CD8-positive, alpha-beta memory T cell (primary cell): Measurements from ENCODE around the gene PTPRE. TPM values are rescaled to one million over a fixed set of nuclear protein-coding genes. Genes with fewer than 3 reads are reported as not detected.
A peak's percentile ranks its signal among the peaks of the same experiment; 100 is the strongest.

Experiments
- CTCF ChIA-PET: fragments of 350-600 bp; sonication (Branson Sonifier 250); formaldehyde crosslinking; loops from one replicate; lab custom pipeline; 2021; ENCODE audit warnings: antibody characterized with exemption; lab: Charles Lee
- POLR2A ChIA-PET: fragments of 350-600 bp; sonication (Branson Sonifier 250); formaldehyde crosslinking; loops from one replicate; lab custom pipeline; 2021; ENCODE audit warnings: antibody characterized with exemption; lab: Charles Lee
- DNase-seq, 5 donors: peaks; one replicate each; pipeline versions ENCODE4 v3.0.0 to v3.0.0-alpha.2; 2020 to 2022; ENCODE audit warnings: mixed read lengths in 1 of 5
- H3K27ac ChIP-seq: one replicate; pipeline ENCODE4 v1.7.0; 2013; ENCODE audit warnings: low read depth, mild to moderate bottlenecking, low read length, moderate library complexity
- H3K27me3 ChIP-seq: 2 replicates; pipeline ENCODE4 v1.7.0; 2013; ENCODE audit warnings: low read length, mild to moderate bottlenecking; ENCODE audit not compliant: insufficient read depth, poor library complexity, severe bottlenecking
- H3K36me3 ChIP-seq: 2 replicates; pipeline ENCODE4 v1.7.0; 2013; ENCODE audit warnings: mild to moderate bottlenecking, low read length, moderate library complexity; ENCODE audit not compliant: insufficient read depth
- H3K4me1 ChIP-seq: 2 replicates; pipeline ENCODE4 v1.7.0; 2013; ENCODE audit warnings: mild to moderate bottlenecking, low read length, moderate library complexity; ENCODE audit not compliant: insufficient read depth
- H3K4me3 ChIP-seq: 2 replicates; pipeline ENCODE4 v1.7.0; 2013; ENCODE audit warnings: mild to moderate bottlenecking, low read length
- H3K9me3 ChIP-seq: 2 replicates; pipeline ENCODE4 v1.7.0; 2013; ENCODE audit warnings: mild to moderate bottlenecking, low read length
- H3K27ac Mint-ChIP-seq, 8 donors: one replicate each; pipeline ENCODE4 v1.8.0; 2020 to 2021; ENCODE audit warnings: mixed read lengths in 8 of 8, mild to moderate bottlenecking in 6 of 8, inconsistent platforms in 3 of 8, moderate library complexity in 3 of 8
- H3K27me3 Mint-ChIP-seq, 2 donors: one replicate each; pipeline ENCODE4 v1.8.0; 2020 to 2021; ENCODE audit warnings: mixed read lengths in 2 of 2, mild to moderate bottlenecking in 1 of 2, moderate library complexity in 1 of 2
- H3K36me3 Mint-ChIP-seq, 3 donors: one replicate each; pipeline ENCODE4 v1.8.0; 2020 to 2021; ENCODE audit warnings: mixed read lengths in 3 of 3, inconsistent platforms in 1 of 3, mild to moderate bottlenecking in 1 of 3
- H3K4me1 Mint-ChIP-seq, 3 donors: one replicate each; pipeline ENCODE4 v1.8.0; 2020 to 2021; ENCODE audit warnings: mixed read lengths in 3 of 3, inconsistent platforms in 1 of 3, mild to moderate bottlenecking in 1 of 3
- H3K4me3 Mint-ChIP-seq, 7 donors: one replicate each; pipeline ENCODE4 v1.8.0; 2020 to 2021; ENCODE audit warnings: mixed read lengths in 7 of 7, mild to moderate bottlenecking in 6 of 7, moderate library complexity in 4 of 7, inconsistent platforms in 2 of 7
- H3K9me3 Mint-ChIP-seq, 5 donors: one replicate each; pipeline ENCODE4 v1.8.0; 2020 to 2022; ENCODE audit warnings: mixed read lengths in 5 of 5, mild to moderate bottlenecking in 3 of 5, moderate library complexity in 2 of 5, inconsistent platforms in 1 of 5
- polyA plus RNA-seq: library from polyadenylated mRNA; unstranded; fragments of 300-500 nt; fragmentation: Illumina TruSeq; gene quantifications from one replicate; pipeline ENCODE4 v1.2.3, GENCODE V29; 2021
- total RNA-seq, 2 experiments: library from RNA; stranded (reverse); gene quantifications; one replicate each; pipeline ENCODE4 v1.2.3, GENCODE V29; 2021

The PTPRE gene
- total and polyA plus RNA-seq, 3 experiments from 2014 or later: 25.2 to 29.5 (median 26.0) TPM

DNA sequence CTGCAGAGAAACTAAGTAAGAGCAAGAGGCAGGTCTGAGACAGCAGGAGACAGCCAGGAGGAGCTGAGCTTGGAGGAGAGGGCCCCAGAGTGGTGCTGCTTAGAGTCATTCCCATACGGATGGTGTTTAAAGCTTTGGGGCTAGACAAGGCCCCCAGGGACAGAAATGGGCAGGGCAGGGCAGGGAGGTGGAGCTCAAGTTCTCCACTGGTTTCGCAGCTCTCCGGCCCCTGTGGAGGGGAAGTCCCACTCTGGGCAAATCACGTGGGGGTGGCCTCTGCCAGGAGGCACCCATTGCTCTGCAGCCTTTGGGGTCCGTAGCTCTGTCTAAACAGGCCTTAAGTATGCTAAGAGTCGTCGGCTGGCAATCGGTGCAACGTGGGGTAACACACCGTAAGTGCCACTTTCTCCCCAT lies 1.0 kb upstream of the PTPRE start:
- CTCF ChIA-PET: interaction anchor here (1.1 to 2.2 kb wide), 4 partner anchors 106 to 164 kb away, joined by 3 to 16 read pairs (median 8); no protein-coding TSS in a partner anchor
- H3K9me3 ChIP-seq: no peaks in the 10 kb centered on the region
- DNase-seq: no peak
- POLR2A ChIA-PET: no interaction called here
- no peaks in the 10 kb centered on the region for H3K4me1 ChIP-seq
- H3K27me3 ChIP-seq: peaks cover 11% of the 10 kb centered on the region
- H3K4me1 Mint-ChIP-seq: no peaks in the 10 kb centered on the region
- H3K4me3 ChIP-seq: no peak overlapping the region
- H3K27ac ChIP-seq: no peak overlapping the region
- no peaks in the 10 kb centered on the region for H3K36me3 ChIP-seq
- no peaks in the 10 kb centered on the region for H3K36me3 Mint-ChIP-seq
- H3K9me3 Mint-ChIP-seq: no peaks in the 10 kb centered on the region
- no peak overlapping the region for H3K27ac Mint-ChIP-seq
- H3K27me3 Mint-ChIP-seq: peaks cover 31 to 55% of the 10 kb centered on the region in 2 donors
- H3K4me3 Mint-ChIP-seq: peak overlapping the region in 5 of 7 donors; percentile 16 to 57 (median 31)

GRCh38 chr10:127907411-127908105 lies 655 bp downstream of the PTPRE start:
- no peaks in the 10 kb centered on the region for H3K36me3 ChIP-seq
- no peak overlapping the region for H3K4me3 ChIP-seq
- Mint-ChIP-seq H3K4me1 (no peaks in the 10 kb centered on the region), H3K36me3 (no peaks in the 10 kb centered on the region), H3K27me3 (peaks cover 31 to 51% of the 10 kb centered on the region in 2 donors), H3K9me3 (no peaks in the 10 kb centered on the region), H3K27ac (no peak overlapping the region), H3K4me3 (peak overlapping the region in 3 of 7 donors; percentile 33 to 46 (median 40))
- CTCF ChIA-PET: interaction anchor here (0.6 to 2.2 kb wide), 6 partner anchors 7 to 243 kb away, joined by 3 to 16 read pairs (median 4); no protein-coding TSS in a partner anchor
- DNase-seq: no peak
- H3K9me3 ChIP-seq: no peaks in the 10 kb centered on the region
- POLR2A ChIA-PET: no interaction called here
- H3K27me3 ChIP-seq: peaks cover 11% of the 10 kb centered on the region
- H3K4me1 ChIP-seq: no peaks in the 10 kb centered on the region
- H3K27ac ChIP-seq: no peak overlapping the region

GRCh38 chr10:127908106-127908958 lies 1.4 kb downstream of the PTPRE start:
- no peak for DNase-seq
- Histone ChIP-seq H3K9me3 (no peaks in the 10 kb centered on the region), H3K27ac (no peak overlapping the region), H3K4me1 (no peaks in the 10 kb centered on the region), H3K4me3 (no peak overlapping the region), H3K36me3 (no peaks in the 10 kb centered on the region), H3K27me3 (peaks cover 11% of the 10 kb centered on the region)
- Mint-ChIP-seq H3K4me3 (peak overlapping the region in 5 of 7 donors; percentile 9 to 46 (median 33)), H3K27me3 (peaks cover 31 to 46% of the 10 kb centered on the region in 2 donors), H3K4me1 (no peaks in the 10 kb centered on the region), H3K27ac (no peak overlapping the region), H3K36me3 (no peaks in the 10 kb centered on the region), H3K9me3 (no peaks in the 10 kb centered on the region)
- CTCF ChIA-PET: no interaction called here
- POLR2A ChIA-PET: no interaction called here

GRCh38 chr10:127908959-127909267 lies 2.0 kb downstream of the PTPRE start:
- H3K9me3 Mint-ChIP-seq: no peaks in the 10 kb centered on the region
- H3K36me3 Mint-ChIP-seq: no peaks in the 10 kb centered on the region

GRCh38 chr10:127909716-127910463 lies 3.0 kb downstream of the PTPRE start:
- no peaks in the 10 kb centered on the region for H3K4me1 ChIP-seq
- H3K4me1 Mint-ChIP-seq: no peaks in the 10 kb centered on the region
- H3K27ac Mint-ChIP-seq: no peak overlapping the region

More at GRCh38 chr10:127908959-127909267, 2.0 kb downstream of the PTPRE start:
- H3K27me3 ChIP-seq: peaks cover 11% of the 10 kb centered on the region
- peak overlapping the region in 3 of 7 donors; percentile 19 to 39 (median 23) for H3K4me3 Mint-ChIP-seq
- no peak overlapping the region for H3K27ac Mint-ChIP-seq
- H3K4me3 ChIP-seq: no peak overlapping the region
- ChIA-PET CTCF (no interaction called here), POLR2A (no interaction called here)
- H3K9me3 ChIP-seq: no peaks in the 10 kb centered on the region
- DNase-seq: no peak
- no peaks in the 10 kb centered on the region for H3K4me1 Mint-ChIP-seq
- H3K36me3 ChIP-seq: no peaks in the 10 kb centered on the region
- peaks cover 26 to 40% of the 10 kb centered on the region in 2 donors for H3K27me3 Mint-ChIP-seq
- no peaks in the 10 kb centered on the region for H3K4me1 ChIP-seq
- no peak overlapping the region for H3K27ac ChIP-seq

DNA sequence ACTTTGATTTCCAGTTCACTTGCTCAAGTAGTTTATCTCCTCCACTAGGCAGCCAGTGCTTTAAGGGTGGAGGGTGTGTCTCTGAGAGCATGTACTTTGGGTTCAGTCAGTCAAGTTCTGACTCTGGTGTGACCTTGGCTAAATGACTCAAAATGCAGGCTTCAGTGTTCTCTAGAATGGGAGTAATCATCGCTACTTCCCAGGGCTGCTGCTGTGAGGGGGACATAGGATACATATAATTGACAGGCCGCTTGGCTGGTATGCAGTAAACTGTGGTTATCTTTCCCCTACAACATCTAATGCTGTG lies 3.5 kb downstream of the PTPRE start:
- no peaks in the 10 kb centered on the region for H3K36me3 ChIP-seq
- H3K27ac ChIP-seq: no peak overlapping the region
- peak overlapping the region in 1 of 7 donors; percentile 11 for H3K4me3 Mint-ChIP-seq
- no peak overlapping the region for H3K4me3 ChIP-seq
- ChIA-PET POLR2A (no interaction called here), CTCF (no interaction called here)
- H3K36me3 Mint-ChIP-seq: no peaks in the 10 kb centered on the region
- H3K27ac Mint-ChIP-seq: no peak overlapping the region
- H3K9me3 ChIP-seq: no peaks in the 10 kb centered on the region
- no peak for DNase-seq
- no peaks in the 10 kb centered on the region for H3K4me1 ChIP-seq
- H3K27me3 Mint-ChIP-seq: peaks cover 20 to 31% of the 10 kb centered on the region in 2 donors
- no peaks in the 10 kb centered on the region for H3K4me1 Mint-ChIP-seq
- H3K9me3 Mint-ChIP-seq: no peaks in the 10 kb centered on the region
- peaks cover 11% of the 10 kb centered on the region for H3K27me3 ChIP-seq

More at GRCh38 chr10:127909716-127910463, 3.0 kb downstream of the PTPRE start:
- Histone ChIP-seq H3K27me3 (peaks cover 11% of the 10 kb centered on the region), H3K4me3 (no peak overlapping the region), H3K9me3 (no peaks in the 10 kb centered on the region), H3K36me3 (no peaks in the 10 kb centered on the region), H3K27ac (no peak overlapping the region)
- H3K4me3 Mint-ChIP-seq: peak overlapping the region in 2 of 7 donors; percentile 11 to 68
- peaks cover 21 to 36% of the 10 kb centered on the region in 2 donors for H3K27me3 Mint-ChIP-seq
- CTCF ChIA-PET: no interaction called here
- no peak for DNase-seq
- POLR2A ChIA-PET: no interaction called here
- no peaks in the 10 kb centered on the region for H3K36me3 Mint-ChIP-seq
- H3K9me3 Mint-ChIP-seq: no peaks in the 10 kb centered on the region

- DNase-seq: no peak
- Histone ChIP-seq H3K9me3 (no peaks in the 10 kb centered on the region), H3K27ac (no peak overlapping the region), H3K4me3 (no peak overlapping the region), H3K4me1 (no peaks in the 10 kb centered on the region), H3K36me3 (no peaks in the 10 kb centered on the region), H3K27me3 (peaks cover 8% of the 10 kb centered on the region)
- H3K4me1 Mint-ChIP-seq: no peaks in the 10 kb centered on the region
- H3K27me3 Mint-ChIP-seq: peaks cover 16 to 22% of the 10 kb centered on the region in 2 donors
- H3K27ac Mint-ChIP-seq: no peak overlapping the region
- no peaks in the 10 kb centered on the region for H3K9me3 Mint-ChIP-seq
- CTCF ChIA-PET: no interaction called here
- POLR2A ChIA-PET: no interaction called here
- no peaks in the 10 kb centered on the region for H3K36me3 Mint-ChIP-seq
- no peak overlapping the region for H3K4me3 Mint-ChIP-seq
Observed at GRCh38 chr10:127911218-127911866, 4.4 kb downstream of the PTPRE start.
